GM06990 (cell line): ENCODE results near the gene C16orf95.

Source experiments
- DNase-seq: peaks from one replicate; pipeline ENCODE4 v3.0.0-alpha.2; 2011; ENCODE audit not compliant: insufficient read length; ENCODE audit errors: extremely low read depth
- H3K27me3 ChIP-seq: replicated peaks from 2 replicates; pipeline ENCODE4 v1.6.0; 2011; ENCODE audit warnings: low read length; ENCODE audit not compliant: control insufficient read depth, insufficient read depth
- H3K36me3 ChIP-seq: 2 replicates; pipeline ENCODE4 v1.5.1; 2011; ENCODE audit warnings: low read length; ENCODE audit not compliant: control insufficient read depth, insufficient read depth
- H3K4me3 ChIP-seq: replicated peaks from 2 replicates; pipeline ENCODE4 v1.5.1; 2011; ENCODE audit warnings: low read depth, mild to moderate bottlenecking, control low read depth, low read length
- CTCF ChIP-seq: IDR thresholded peaks from 2 replicates; pipeline ENCODE4 v1.5.1; 2011; ENCODE audit warnings: low read length, control low read depth, mild to moderate bottlenecking, inconsistent platforms; ENCODE audit not compliant: insufficient read depth, poor library complexity, severe bottlenecking

The C16orf95 gene

GRCh38 chr16:87310610-87311009, 6.6 kb downstream of the C16orf95 start:
- H3K36me3 ChIP-seq, result no peaks in the 10 kb centered on the region; the same call in 1 of the 2 replicates
- no peak for DNase-seq
- H3K4me3 ChIP-seq, result no peak overlapping the region
- no peaks in the 10 kb centered on the region for H3K27me3 ChIP-seq
- no peak for TF ChIP-seq CTCF

DNA sequence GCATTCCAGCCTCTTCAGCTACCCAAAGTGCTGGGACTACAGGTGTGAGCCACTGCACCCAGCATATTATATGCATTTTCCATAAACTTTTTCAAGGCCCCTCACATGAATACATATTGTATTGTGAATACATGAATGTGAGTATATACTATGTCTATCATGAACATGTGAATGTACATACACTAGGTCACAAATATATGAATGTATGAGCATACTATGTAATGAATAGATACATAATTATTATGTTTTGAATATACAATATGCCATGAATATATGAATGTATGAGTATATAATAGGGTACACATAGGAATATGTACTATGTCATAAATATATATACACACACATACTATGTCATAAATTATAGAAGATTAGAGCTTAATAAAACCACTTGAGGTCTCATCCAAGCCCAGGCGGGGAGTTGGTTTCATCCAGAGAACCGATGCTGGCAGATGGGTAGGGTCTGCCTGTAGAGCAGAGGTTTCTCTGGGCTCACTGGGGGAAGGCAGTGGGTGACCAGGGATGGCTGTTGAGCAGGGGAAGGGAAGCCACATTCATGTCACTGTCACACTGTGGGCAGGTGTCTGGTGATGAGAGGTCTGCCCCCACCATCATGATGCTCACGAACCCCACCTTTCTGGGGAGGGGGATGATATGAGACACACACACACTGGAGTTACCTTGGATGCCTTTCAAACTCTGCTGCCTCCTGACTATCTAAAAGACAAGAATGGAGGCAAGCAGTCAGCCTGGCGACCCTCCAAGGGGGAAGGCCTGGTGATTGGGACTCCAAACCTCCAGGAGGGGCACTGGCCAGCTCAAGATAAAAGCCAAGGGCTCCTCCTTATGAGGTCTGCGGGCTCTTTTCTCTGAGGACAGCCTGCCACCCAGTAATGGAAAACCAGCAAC, 7.3 kb downstream of the C16orf95 start:
- Histone ChIP-seq H3K4me3 (no peak overlapping the region), H3K36me3 (no peaks in the 10 kb centered on the region; the same call in 1 of the 2 replicates), H3K27me3 (no peaks in the 10 kb centered on the region)
- TF ChIP-seq CTCF, result no peak
- DNase-seq, result no peak

DNA sequence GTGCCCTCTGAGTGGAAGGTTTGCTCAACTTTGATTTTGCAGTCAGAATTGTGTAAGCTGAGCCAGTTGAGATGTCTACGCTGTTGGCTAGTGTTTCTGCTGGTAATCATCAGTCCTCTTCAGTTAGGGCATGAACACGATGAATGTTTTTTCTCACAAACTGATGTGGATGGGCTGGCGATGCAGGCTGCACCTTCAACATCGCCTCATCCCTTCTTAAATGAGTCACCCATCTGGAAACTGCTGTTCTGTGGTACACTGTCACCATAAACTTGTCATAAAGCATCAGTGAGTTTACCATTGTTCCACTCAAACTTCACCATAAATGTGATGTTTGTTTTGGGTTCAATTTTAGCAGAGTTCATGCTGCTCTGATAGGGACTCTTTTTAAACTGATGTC, 8.4 kb downstream of the C16orf95 start:
- no peaks in the 10 kb centered on the region for H3K27me3 ChIP-seq
- DNase-seq, result no peak

DNA sequence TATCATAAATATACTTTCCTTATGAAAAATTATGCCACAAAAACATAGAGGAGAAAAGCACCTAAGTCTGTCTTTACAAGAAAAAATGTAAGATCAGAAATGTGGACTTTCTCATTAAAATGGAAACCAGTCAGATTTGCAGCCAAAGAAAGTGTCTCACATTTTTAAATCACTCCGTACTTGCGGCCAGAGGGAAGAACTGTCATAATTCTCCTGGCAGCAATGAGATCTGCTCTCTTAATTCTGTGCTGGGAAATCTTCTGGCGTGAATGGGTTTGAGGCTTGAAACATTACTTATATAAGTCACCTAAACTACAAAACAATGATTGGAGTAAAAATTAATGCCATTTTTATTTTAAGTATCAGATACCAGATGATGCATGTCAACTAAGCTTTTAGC, 10.7 kb downstream of the C16orf95 start:
- no peak for TF ChIP-seq CTCF

More for the DNA sequence above, 8.4 kb downstream of the C16orf95 start:
- TF ChIP-seq CTCF, result no peak
- no peaks in the 10 kb centered on the region for H3K36me3 ChIP-seq
- H3K4me3 ChIP-seq, result no peak overlapping the region

DNA sequence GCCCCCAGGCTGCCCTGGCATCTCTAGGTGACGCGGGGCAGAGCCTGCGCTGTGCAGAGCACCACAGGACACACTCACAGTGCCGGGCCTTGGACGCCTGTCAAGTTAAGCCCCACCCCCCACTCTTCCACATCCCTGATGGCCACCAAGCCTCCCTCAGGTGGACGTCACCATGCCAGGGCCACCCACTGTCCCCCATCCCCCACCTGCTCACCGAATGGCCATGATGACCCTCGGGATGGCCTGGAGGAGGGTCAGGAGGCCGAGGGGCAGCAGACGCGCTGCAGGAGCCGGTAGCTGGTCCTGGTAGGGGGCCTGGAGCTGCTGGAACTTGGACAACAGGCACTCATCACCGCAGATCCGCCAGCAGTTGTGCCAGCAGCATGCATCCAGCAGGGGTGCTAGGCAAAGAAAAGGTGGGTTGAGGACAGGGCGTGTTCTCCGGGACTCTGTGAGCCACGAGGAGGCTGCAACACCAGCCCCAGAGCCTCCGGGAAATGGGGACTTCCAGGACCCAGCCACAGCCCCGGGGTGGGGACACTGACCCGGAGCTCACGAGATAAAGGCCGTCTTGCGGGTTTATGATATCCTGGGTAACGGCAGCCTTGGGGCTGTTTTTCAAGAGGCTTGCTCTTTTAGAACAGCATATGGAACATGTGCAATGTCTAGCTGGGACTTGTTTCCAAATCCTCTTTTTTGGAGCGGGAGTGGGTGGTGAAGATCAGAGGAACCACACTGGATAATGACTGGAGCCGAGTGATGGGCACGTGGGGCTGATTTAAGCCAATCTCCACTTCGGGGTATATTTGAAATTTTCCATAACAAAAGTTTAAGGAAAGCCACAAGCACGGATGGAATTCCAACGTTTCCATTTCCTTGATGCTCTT, 11.4 kb downstream of the C16orf95 start:
- no peak for TF ChIP-seq CTCF
- no peaks in the 10 kb centered on the region for H3K27me3 ChIP-seq
- no peak for DNase-seq
- H3K36me3 ChIP-seq, result no peaks in the 10 kb centered on the region
- no peak overlapping the region for H3K4me3 ChIP-seq

More for the DNA sequence above, 10.7 kb downstream of the C16orf95 start:
- Histone ChIP-seq H3K27me3 (no peaks in the 10 kb centered on the region), H3K4me3 (no peak overlapping the region), H3K36me3 (no peaks in the 10 kb centered on the region)
- no peak for DNase-seq
